ENCODE data around the gene PDE4D. TPM values are rescaled to one million over a fixed set of nuclear protein-coding genes. Genes with fewer than 3 reads are reported as not detected.

Gene PDE4D
- total and polyA plus RNA-seq, 11 donors: 5.2 to 68.3 (median 42.1) TPM

GRCh38 chr5:59119480-59119879 is 774.0 kb downstream of the PDE4D start:
- WGBS, 4 donors: 98 to 100% (median 100%) methylated on average over 1 of the region's 1 CpG
- Histone ChIP-seq H3K27ac (no peak overlapping the region), H3K4me3 (no peak overlapping the region), H3K36me3 (no peaks in the 10 kb centered on the region), H3K4me1 (peaks cover 0 to 37% (median 5%) of the 10 kb centered on the region in 12 donors), H3K27me3 (no peaks in the 10 kb centered on the region), H3K9me3 (no peaks in the 10 kb centered on the region)
- DNase-seq: no peak
- TF ChIP-seq POLR2A (IDR thresholded peaks at IDR 0.05) (no peak), CTCF (IDR thresholded peaks at IDR 0.05) (no peak)
- intact Hi-C loops (cut with DNase I): no loop called here
- ATAC-seq: no peak

DNA sequence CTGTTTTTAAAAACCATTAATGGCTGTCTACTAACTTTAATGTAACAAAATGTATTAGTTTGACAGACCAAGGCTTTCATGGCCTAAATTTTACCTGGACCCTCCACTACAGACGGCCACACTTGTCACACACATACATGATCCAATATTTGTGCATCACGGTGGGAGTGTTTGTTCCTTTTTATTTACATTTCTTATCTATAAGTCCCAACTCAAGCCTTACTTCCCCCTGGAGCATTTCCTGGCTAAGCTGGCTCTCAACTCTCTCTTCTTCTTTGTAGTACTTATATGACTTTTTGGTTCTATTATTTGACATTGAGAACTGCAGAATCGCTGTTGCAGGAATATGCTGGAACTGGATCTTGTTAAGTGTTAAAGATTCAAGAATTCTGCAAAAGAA is 776.2 kb downstream of the PDE4D start:
- WGBS, 4 donors: 74 to 78% (median 76%) methylated on average over 3 of the region's 3 CpGs
- TF ChIP-seq POLR2A (IDR thresholded peaks at IDR 0.05) (no peak), CTCF (IDR thresholded peaks at IDR 0.05) (no peak)
- no peak overlapping the region for H3K4me3 ChIP-seq
- no peaks in the 10 kb centered on the region for H3K9me3 ChIP-seq
- H3K27me3 ChIP-seq: no peaks in the 10 kb centered on the region
- ATAC-seq (no peak), DNase-seq (no peak)
- intact Hi-C loops (cut with DNase I): no loop called here
- H3K36me3 ChIP-seq: no peaks in the 10 kb centered on the region
- H3K27ac ChIP-seq: no peak overlapping the region
- H3K4me1 ChIP-seq: peaks cover 0 to 29% (median 0%) of the 10 kb centered on the region in 12 donors

DNA sequence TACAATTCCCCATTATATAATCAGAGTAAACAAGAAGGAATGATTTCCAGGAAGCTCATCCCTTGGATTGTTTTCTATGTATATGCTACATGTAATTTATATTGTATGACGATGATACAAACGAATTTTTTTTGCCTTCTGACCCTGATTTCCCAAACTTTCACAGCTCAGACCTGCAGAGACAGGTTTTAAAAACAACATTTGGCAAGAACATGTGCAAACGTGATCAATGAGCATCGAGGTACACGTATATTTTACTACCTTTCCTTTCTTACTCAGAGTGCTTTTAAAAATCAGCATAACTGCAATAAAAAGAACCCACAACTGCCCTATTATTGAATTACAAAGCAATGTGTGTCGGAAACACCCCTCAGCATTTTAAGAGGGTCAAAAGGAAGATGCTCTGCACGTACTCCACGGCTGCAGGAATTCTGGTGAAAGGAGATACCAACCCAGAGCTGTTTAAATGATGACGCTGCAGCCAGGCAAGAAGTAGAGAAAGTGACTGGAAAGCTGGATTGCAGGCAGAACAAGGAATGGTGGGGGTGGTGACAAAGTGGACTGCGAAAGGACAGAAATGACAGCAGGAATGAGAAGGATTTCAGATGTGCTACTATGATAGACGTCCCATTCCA is 777.2 kb downstream of the PDE4D start:
- TF ChIP-seq CTCF (IDR thresholded peaks at IDR 0.05) (no peak), POLR2A (IDR thresholded peaks at IDR 0.05) (no peak)
- Histone ChIP-seq H3K27ac (peak overlapping the region in 1 of 12 donors; percentile 11), H3K36me3 (no peaks in the 10 kb centered on the region), H3K4me3 (no peak overlapping the region), H3K9me3 (no peaks in the 10 kb centered on the region), H3K4me1 (peaks cover 0 to 29% (median 0%) of the 10 kb centered on the region in 12 donors), H3K27me3 (no peaks in the 10 kb centered on the region)
- WGBS, 4 donors: 56 to 62% (median 59%) methylated on average over 11 of the region's 11 CpGs
- DNase-seq (no peak), ATAC-seq (peak in 1 of 4 donors; percentile 50)
- intact Hi-C loops (cut with DNase I): no loop called here

GRCh38 chr5:59115345-59115744 is 778.2 kb downstream of the PDE4D start:
- ATAC-seq: peak in 1 of 4 donors; percentile 20
- H3K36me3 ChIP-seq: no peaks in the 10 kb centered on the region
- TF ChIP-seq POLR2A (IDR thresholded peaks at IDR 0.05): no peak
- TF ChIP-seq CTCF (IDR thresholded peaks at IDR 0.05): no peak
- no peak for DNase-seq
- intact Hi-C loops (cut with DNase I): no loop called here
- no peak overlapping the region for H3K4me3 ChIP-seq
- H3K27me3 ChIP-seq: no peaks in the 10 kb centered on the region
- H3K27ac ChIP-seq: no peak overlapping the region
- peaks cover 0 to 26% (median 0%) of the 10 kb centered on the region in 12 donors for H3K4me1 ChIP-seq
- no peaks in the 10 kb centered on the region for H3K9me3 ChIP-seq

All from heart left ventricle (tissue), 16 donors.